Measurements from ENCODE around the gene DNAJC13.

Gene DNAJC13

DNA sequence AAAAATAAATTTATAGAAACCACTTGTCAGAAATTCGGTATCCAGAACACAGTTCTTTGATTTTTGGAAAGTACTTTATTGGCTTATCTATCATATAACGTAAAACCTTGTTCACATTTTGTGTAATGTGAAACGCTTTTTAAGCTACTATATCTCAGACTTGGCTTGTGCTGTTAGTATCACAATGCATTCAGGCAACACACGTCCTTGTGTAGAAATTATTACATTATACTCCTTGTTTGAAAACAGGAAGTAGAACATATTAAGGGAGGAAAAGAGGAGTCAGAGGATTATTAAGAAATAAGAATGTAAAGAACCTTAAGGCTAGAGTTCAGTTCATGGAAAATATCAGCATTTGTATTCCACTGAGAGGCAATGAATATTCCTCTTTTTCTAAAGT, 1.6 kb downstream of the DNAJC13 start:
- TF ChIP-seq, protein P1, sequence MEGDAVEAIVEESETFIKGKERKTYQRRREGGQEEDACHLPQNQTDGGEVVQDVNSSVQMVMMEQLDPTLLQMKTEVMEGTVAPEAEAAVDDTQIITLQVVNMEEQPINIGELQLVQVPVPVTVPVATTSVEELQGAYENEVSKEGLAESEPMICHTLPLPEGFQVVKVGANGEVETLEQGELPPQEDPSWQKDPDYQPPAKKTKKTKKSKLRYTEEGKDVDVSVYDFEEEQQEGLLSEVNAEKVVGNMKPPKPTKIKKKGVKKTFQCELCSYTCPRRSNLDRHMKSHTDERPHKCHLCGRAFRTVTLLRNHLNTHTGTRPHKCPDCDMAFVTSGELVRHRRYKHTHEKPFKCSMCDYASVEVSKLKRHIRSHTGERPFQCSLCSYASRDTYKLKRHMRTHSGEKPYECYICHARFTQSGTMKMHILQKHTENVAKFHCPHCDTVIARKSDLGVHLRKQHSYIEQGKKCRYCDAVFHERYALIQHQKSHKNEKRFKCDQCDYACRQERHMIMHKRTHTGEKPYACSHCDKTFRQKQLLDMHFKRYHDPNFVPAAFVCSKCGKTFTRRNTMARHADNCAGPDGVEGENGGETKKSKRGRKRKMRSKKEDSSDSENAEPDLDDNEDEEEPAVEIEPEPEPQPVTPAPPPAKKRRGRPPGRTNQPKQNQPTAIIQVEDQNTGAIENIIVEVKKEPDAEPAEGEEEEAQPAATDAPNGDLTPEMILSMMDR (IDR thresholded peaks at IDR 0.05; ENCODE audit: low read depth, low read length, missing control alignments) = no peak
- no peak for DNase-seq (ENCODE audit: low read depth)
- H3K4me3 ChIP-seq (ENCODE audit: low read depth, low read length) = peak overlapping the region; percentile 98
- in situ Hi-C loops (cut with HindIII; ENCODE audit: low sequenced_read_pairs) = no loop called here

DNA sequence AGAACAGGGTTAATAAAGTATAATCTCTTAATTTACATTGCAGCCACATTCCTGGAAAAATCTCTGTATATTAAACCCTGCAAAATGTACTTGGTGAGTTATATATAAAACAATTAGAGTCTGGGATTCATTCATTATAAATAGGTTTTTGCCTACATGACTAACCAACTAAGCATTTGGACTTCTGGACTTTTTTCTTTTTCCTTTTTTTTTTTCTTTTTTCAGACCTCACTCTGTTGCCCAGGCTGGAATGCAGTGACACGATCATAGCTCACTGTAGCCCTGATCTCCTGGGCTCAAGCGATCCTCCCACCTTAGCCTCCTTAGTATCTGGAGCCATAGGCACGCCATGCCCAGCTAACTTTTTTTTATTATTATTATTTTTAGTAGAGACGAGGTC, 4.5 kb downstream of the DNAJC13 start:
- no peak for DNase-seq (ENCODE audit: low read depth)
- in situ Hi-C loops (cut with HindIII; ENCODE audit: low sequenced_read_pairs) = no loop called here
- H3K4me3 ChIP-seq (ENCODE audit: low read depth, low read length) = no peak overlapping the region
- TF ChIP-seq, protein P1 (IDR thresholded peaks at IDR 0.05; ENCODE audit: low read depth, low read length, missing control alignments) = no peak

DNA sequence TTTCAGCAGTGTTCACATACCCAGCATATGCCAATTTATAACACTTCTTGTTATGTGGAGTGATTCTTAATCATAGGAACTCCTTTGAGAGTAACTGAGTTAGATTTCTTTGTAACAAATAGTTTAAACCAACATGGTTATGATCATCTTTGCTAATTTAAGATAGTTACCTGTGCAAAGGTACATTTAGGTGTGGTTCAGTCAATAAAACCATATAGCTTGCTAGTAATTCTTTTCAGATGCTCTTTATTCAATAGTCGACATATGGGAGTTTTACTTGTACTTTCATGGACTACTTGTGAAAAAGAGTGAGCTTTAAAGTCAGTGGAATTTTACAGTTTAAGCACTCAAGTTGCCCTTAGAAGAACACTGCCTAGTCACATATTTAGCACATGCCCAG, 5.2 kb downstream of the DNAJC13 start:
- in situ Hi-C loops (cut with HindIII; ENCODE audit: low sequenced_read_pairs) = no loop called here

DNA sequence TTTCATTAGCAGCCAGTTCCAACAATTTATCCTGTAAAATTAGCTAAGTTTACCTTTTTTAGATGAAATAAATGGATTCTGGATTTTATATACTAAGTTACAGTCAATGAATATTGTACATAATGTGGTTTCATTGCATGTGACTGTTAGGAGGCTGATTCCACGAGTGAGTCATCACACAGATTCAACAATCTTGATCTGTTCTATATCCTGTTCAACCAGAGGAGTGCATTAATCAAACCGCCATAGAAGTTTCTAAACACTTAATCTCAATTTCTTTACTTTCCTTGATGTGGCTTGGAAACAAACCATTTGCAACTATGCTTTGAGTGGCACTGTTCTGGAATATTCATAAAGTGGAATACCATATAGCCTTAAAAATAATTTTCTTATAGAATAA, 15.3 kb downstream of the DNAJC13 start:
- peak; percentile 67 for DNase-seq (ENCODE audit: low read depth)
- TF ChIP-seq, protein P1 (IDR thresholded peaks at IDR 0.05; ENCODE audit: low read depth, low read length, missing control alignments) = no peak
- in situ Hi-C loops (cut with HindIII; ENCODE audit: low sequenced_read_pairs) = no loop called here
- H3K4me3 ChIP-seq (ENCODE audit: low read depth, low read length) = no peak overlapping the region

More for the DNA sequence above, 5.2 kb downstream of the DNAJC13 start:
- no peak for DNase-seq (ENCODE audit: low read depth)
- TF ChIP-seq, protein P1 (IDR thresholded peaks at IDR 0.05; ENCODE audit: low read depth, low read length, missing control alignments) = no peak
- H3K4me3 ChIP-seq (ENCODE audit: low read depth, low read length) = no peak overlapping the region

DNA sequence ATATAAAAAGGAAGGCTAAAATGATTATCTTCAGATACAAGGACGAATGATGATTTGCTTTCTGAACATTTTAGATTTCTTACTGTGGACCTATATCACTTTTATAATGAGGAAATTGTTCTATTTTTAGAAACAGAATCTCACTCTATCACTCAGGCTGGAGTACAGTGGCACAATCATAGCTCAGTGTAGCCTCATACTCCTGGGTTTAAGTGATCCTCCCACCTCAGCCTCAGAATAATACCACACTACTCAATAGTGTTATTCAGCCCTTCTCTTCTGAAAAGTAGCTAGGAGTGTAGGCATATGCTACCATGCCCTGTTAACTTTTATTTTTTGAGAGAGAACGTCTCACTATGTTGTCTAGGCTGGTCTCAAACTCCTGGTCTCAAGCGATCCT, 15.8 kb downstream of the DNAJC13 start:
- in situ Hi-C loops (cut with HindIII; ENCODE audit: low sequenced_read_pairs) = no loop called here
- TF ChIP-seq, protein P1 (IDR thresholded peaks at IDR 0.05; ENCODE audit: low read depth, low read length, missing control alignments) = no peak
- no peak overlapping the region for H3K4me3 ChIP-seq (ENCODE audit: low read depth, low read length)
- no peak for DNase-seq (ENCODE audit: low read depth)

DNA sequence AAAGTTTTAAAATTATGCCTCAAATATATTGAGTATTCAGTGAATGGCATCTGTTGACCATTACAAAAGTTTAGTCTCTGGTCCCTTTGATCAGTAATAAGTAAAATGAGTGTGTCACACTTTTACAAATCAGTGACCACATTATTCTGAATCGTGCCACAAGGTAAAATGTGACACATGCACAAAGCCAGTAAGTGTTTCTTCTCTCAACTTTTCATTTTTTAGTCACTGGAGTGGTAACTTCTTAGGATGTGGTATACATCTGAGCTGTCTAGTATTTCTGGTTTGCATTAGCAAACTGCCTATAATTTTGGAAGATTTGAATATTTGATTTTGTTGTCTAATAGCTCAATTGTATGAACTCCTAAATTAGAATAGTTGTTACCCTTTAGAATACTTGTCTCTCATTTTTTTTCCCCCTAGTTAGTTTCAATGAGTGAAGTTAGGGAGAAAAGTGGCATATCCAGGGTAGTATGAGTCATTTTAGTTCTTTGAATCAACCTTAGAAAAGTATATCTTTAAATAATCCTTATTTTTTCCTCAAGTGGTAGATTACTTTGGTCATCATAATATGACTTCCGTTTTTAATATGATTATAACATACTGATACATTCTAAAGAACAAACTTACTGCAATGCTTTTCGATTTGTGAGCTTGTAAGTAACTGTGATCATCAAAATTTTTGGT, 18.1 kb downstream of the DNAJC13 start:
- H3K4me3 ChIP-seq (ENCODE audit: low read depth, low read length) = no peak overlapping the region
- in situ Hi-C loops (cut with HindIII; ENCODE audit: low sequenced_read_pairs) = no loop called here
- DNase-seq (ENCODE audit: low read depth) = no peak
- TF ChIP-seq, protein P1 (IDR thresholded peaks at IDR 0.05; ENCODE audit: low read depth, low read length, missing control alignments) = no peak

All from astrocyte of the cerebellum (primary cell).